LNCaP clone FGC (cell line): ENCODE measurements around the gene ANKS4B.

Source experiments
- DNase-seq: peaks from one replicate; pipeline ENCODE4 v3.0.0-alpha.2; 2011; ENCODE audit warnings: low read depth
- H3K4me3 ChIP-seq: 2 replicates; pipeline ENCODE4 v1.5.1; 2011; ENCODE audit warnings: mild to moderate bottlenecking, low read depth, low read length, control low read depth
- TF ChIP-seq, protein P1 (sequence below): IDR thresholded peaks from 2 replicates; pipeline ENCODE4 v1.5.1; 2012; ENCODE audit warnings: mild to moderate bottlenecking; ENCODE audit not compliant: control insufficient read depth, insufficient read depth; ENCODE audit errors: extremely low read depth

The ANKS4B gene, protein sequence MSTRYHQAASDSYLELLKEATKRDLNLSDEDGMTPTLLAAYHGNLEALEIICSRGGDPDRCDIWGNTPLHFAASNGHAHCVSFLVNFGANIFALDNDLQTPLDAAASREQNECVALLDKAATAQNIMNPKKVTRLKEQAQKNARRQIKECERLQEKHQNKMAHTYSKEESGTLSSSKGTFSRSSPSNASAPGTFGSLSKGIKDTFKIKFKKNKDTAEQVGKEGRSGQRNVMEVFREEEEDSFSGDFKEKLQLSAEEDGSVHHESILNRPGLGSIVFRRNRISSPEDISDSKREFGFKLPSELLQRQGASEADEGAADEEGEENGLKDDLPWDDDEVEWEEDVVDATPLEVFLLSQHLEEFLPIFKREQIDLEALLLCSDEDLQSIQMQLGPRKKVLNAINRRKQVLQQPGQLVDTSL

DNA sequence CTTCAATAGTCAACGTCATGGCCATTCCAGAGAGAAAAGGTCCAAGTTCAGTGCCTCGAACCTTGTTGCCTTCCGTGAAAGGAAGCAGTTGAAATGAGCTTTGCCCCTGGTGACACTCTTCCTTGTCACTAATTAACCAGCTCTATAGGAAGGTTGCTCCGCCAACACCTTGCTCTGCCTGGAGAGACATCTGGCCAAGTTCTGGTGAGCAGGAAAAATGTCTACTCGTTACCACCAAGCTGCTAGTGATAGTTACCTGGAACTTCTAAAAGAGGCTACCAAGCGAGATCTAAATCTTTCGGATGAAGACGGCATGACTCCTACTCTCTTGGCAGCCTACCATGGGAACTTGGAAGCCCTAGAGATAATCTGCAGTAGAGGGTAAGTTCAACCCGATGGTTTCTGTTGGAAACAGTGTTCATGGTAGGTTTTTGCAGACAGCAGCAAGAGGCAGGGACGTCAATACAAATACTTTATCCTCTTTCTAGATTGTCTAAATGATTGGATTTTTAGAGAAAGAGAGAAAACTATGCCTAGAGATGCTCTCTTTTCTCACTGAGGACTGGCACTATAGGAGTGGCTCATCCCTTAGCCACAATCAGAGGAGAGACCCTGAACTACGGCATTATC, at the start of gene ANKS4B:
ANKS4B (plus strand) TSS at position 179 of the 630 bp plus-strand sequence; CDS start at position 218, 39 bp downstream.
- DNase-seq = no peak
- no peak within 1 kb of the TSS for H3K4me3 ChIP-seq
- TF ChIP-seq, protein P1, sequence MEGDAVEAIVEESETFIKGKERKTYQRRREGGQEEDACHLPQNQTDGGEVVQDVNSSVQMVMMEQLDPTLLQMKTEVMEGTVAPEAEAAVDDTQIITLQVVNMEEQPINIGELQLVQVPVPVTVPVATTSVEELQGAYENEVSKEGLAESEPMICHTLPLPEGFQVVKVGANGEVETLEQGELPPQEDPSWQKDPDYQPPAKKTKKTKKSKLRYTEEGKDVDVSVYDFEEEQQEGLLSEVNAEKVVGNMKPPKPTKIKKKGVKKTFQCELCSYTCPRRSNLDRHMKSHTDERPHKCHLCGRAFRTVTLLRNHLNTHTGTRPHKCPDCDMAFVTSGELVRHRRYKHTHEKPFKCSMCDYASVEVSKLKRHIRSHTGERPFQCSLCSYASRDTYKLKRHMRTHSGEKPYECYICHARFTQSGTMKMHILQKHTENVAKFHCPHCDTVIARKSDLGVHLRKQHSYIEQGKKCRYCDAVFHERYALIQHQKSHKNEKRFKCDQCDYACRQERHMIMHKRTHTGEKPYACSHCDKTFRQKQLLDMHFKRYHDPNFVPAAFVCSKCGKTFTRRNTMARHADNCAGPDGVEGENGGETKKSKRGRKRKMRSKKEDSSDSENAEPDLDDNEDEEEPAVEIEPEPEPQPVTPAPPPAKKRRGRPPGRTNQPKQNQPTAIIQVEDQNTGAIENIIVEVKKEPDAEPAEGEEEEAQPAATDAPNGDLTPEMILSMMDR = no peak

DNA sequence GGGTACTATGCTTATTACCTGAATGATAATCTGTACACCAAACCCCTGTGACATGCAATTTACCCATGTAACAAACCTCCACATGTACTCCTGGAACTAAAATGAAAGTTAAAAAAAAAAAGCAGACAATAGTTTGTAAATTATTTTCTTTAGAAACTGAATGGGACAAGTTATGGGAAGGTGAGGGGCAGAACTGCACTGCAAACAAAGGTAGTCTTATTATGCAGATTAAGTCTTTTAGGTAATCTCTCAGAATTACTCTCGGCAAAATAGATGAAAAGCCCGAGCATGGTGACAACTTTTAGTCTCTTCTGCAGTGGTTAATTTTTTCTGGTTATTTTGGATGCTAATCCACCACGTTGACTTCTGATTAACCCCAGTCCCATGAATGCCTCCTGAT, 49.5 kb upstream of the ANKS4B start:
- no peak overlapping the region for H3K4me3 ChIP-seq
- TF ChIP-seq, protein P1 = no peak
- DNase-seq = no peak

DNA sequence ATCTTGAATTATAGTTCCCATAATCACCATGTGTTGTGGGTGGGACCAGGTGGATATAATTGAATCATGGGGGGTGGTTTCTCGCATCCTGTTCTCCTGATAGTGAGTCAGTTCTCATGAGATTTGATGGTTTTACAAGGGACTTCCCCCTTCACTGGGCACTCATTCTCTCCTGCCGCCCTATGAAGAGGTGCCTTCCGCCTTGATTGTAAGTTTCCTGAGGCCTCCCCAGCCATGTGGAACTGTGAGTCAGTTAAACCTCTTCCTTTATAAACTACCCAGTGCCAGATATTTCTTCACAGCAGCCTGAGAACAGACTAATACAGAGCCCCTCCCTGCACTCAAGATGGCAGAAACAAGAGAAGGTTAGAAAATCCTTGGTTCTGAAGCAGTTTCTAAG, 48.7 kb upstream of the ANKS4B start:
- TF ChIP-seq, protein P1 = no peak
- DNase-seq = no peak

DNA sequence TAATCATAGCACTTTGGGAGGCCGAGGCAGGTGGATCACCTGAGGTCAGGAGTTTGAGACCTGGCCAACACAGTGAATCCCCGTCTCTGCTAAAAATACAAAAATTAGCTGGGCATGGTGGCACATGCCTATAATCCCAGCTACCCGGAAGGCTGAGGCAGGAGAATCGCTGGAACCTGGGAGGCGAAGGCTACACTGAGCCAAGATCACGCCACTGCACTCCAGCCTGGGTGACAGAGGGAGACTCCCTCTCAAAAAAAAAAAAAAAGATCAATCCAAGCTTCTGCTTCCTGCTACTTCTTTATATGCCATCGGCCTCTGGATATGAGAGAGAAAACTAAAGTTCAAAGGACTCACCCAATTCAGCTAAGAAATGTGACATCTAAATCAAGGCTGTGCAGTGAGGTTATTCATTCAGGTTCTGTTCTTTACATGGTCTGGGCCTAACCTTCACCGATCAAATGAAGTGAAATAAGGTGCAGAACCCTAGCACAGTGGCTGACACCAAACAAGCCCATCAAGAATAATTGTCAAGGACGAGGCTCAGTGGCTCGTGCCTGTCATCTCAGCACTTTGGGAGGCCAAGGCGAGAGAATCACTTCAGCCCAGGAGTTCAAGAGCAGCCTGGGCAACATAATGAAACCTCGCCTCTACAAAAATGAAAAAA, 47.7 kb upstream of the ANKS4B start:
- H3K4me3 ChIP-seq = no peak overlapping the region
- TF ChIP-seq, protein P1 = no peak
- DNase-seq = no peak

More for the DNA sequence above, 48.7 kb upstream of the ANKS4B start:
- no peak overlapping the region for H3K4me3 ChIP-seq

DNA sequence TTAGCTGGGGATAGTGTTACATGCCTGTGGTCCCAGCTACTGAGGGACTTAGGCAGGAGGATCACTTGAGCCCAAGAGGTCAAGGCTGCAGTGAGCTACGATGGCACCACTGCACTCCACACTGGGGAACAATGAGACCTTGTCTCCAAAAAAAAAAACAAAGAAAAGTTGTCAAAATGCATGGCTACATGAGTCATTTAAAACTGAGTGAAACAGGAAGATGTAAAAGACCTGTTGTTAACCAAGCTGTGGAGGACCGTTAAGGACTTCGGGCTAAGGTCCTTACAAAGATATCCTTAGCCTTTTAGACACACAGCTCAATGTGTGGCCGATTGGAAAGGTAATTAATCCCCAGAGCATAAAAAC, 47.2 kb upstream of the ANKS4B start:
- TF ChIP-seq, protein P1 = no peak
- DNase-seq = no peak
- no peak overlapping the region for H3K4me3 ChIP-seq

DNA sequence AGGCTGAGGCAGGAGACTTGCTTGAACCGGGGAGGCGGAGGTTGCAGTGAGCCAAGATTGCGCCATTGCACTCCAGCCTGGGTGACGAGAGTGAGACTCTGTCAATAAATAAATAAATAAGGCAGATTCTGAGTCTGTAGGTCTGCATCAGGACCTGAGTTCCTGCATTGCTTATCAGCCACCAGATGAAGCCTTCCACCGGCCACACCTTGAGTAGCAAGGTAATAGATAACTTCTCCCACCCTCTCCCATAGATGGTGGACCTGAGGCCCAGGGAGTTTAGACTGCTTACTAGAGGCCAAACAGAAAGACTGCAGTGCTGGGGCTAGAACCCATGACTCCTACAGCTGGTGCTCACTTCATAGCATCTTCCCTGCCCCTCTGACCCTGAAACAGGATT, 44.2 kb upstream of the ANKS4B start:
- H3K4me3 ChIP-seq = no peak overlapping the region
- DNase-seq = no peak
- TF ChIP-seq, protein P1 = no peak
